Renal cortical epithelial cell (primary cell): Measurements from ENCODE around the gene BNC2. TPM values are rescaled to one million over a fixed set of nuclear protein-coding genes. Genes with fewer than 3 reads are reported as not detected.

ENCODE experiments used
- DNase-seq: peaks from one replicate; pipeline ENCODE4 v3.0.0-alpha.2; 2011; ENCODE audit warnings: low read depth
- total RNA-seq: library from RNA; depleted of rRNA; stranded (reverse); fragments of >200 nt; gene quantifications from 2 replicates; pipeline ENCODE4 v1.2.3, GENCODE V29; 2014

BNC2 gene
- total RNA-seq, 1 donor from 2014 or later: 22.4 TPM

GRCh38 chr9:16869882-16870595, 431 bp downstream of the BNC2 start:
- DNase-seq: no peak

- no peak for DNase-seq
Observed at GRCh38 chr9:16869131-16869881, 1.2 kb downstream of the BNC2 start.

- DNase-seq: no peak
Observed at GRCh38 chr9:16868701-16869100, 1.8 kb downstream of the BNC2 start.

GRCh38 chr9:16867576-16868311, 2.7 kb downstream of the BNC2 start:
- peak; percentile 73 for DNase-seq

- DNase-seq: peak; percentile 77
Observed at GRCh38 chr9:16866587-16866986, 3.9 kb downstream of the BNC2 start.

- no peak for DNase-seq
Observed at GRCh38 chr9:16864649-16865434, 5.6 kb downstream of the BNC2 start.

- no peak for DNase-seq
Observed at GRCh38 chr9:16848179-16848578, 22.3 kb downstream of the BNC2 start.

- DNase-seq: no peak
Observed at GRCh38 chr9:16846986-16847385, 23.5 kb downstream of the BNC2 start.

GRCh38 chr9:16846367-16846766, 24.1 kb downstream of the BNC2 start:
- DNase-seq: no peak

- DNase-seq: no peak
Observed at GRCh38 chr9:16834817-16835216, 35.7 kb downstream of the BNC2 start.

- peak; percentile 53 for DNase-seq
Observed at GRCh38 chr9:16833296-16833835, 37.1 kb downstream of the BNC2 start.

- DNase-seq: no peak
Observed at GRCh38 chr9:16832101-16832500, 38.4 kb downstream of the BNC2 start.

GRCh38 chr9:16830806-16831205, 39.7 kb downstream of the BNC2 start:
- DNase-seq: no peak

- peak; percentile 83 for DNase-seq
Observed at GRCh38 chr9:16828340-16829281, 41.9 kb downstream of the BNC2 start.

- no peak for DNase-seq
Observed at GRCh38 chr9:16825971-16826625, 44.4 kb downstream of the BNC2 start.

GRCh38 chr9:16825331-16825725, 45.1 kb downstream of the BNC2 start:
- no peak for DNase-seq

GRCh38 chr9:16824545-16825330, 45.7 kb downstream of the BNC2 start:
- DNase-seq: peak; percentile 43

GRCh38 chr9:16823906-16824305, 46.6 kb downstream of the BNC2 start:
- no peak for DNase-seq

- no peak for DNase-seq
Observed at GRCh38 chr9:16821344-16821743, 49.1 kb downstream of the BNC2 start.
